CMK (cell line): Measurements from ENCODE around the gene PRKAG2.
"Not testable (repeated sequence)": the region's sequence is repeated elsewhere in the genome, so short reads cannot be mapped to it uniquely, and the experiment has no call there.

Source experiments
- DNase-seq: peaks from one replicate; pipeline ENCODE4 v3.0.0-alpha.2; 2010; ENCODE audit warnings: low read depth

PRKAG2 gene

GRCh38 chr7:151585744-151586393 lies 291.0 kb downstream of the PRKAG2 start:
- DNase-seq: no peak

GRCh38 chr7:151581741-151582140 lies 295.2 kb downstream of the PRKAG2 start:
- no peak for DNase-seq

GRCh38 chr7:151579644-151580043 lies 297.3 kb downstream of the PRKAG2 start:
- DNase-seq: no peak

GRCh38 chr7:151575410-151575809 lies 301.5 kb downstream of the PRKAG2 start:
- no peak for DNase-seq

GRCh38 chr7:151573046-151573445 lies 303.9 kb downstream of the PRKAG2 start:
- not testable (repeated sequence) for DNase-seq

- DNase-seq: no peak
Observed at GRCh38 chr7:151572136-151572535, 304.8 kb downstream of the PRKAG2 start.

GRCh38 chr7:151571471-151571870 lies 305.4 kb downstream of the PRKAG2 start:
- no peak for DNase-seq

GRCh38 chr7:151570366-151570915 lies 306.5 kb downstream of the PRKAG2 start:
- DNase-seq: no peak

GRCh38 chr7:151568956-151569940 lies 307.7 kb downstream of the PRKAG2 start:
- no peak for DNase-seq

GRCh38 chr7:151566897-151567320 lies 310.0 kb downstream of the PRKAG2 start:
- DNase-seq: no peak

- no peak for DNase-seq
Observed at GRCh38 chr7:151565541-151565940, 311.4 kb downstream of the PRKAG2 start.

GRCh38 chr7:151560243-151560642 lies 316.7 kb downstream of the PRKAG2 start:
- no peak for DNase-seq

GRCh38 chr7:151559557-151560183 lies 317.2 kb downstream of the PRKAG2 start:
- DNase-seq: no peak

- DNase-seq: no peak
Observed at GRCh38 chr7:151558575-151558974, 318.3 kb downstream of the PRKAG2 start.

- DNase-seq: no peak
Observed at GRCh38 chr7:151556592-151556991, 320.3 kb downstream of the PRKAG2 start.

GRCh38 chr7:151553356-151553755 lies 323.6 kb downstream of the PRKAG2 start:
- no peak for DNase-seq

GRCh38 chr7:151552352-151553028 lies 324.4 kb downstream of the PRKAG2 start:
- no peak for DNase-seq

- no peak for DNase-seq
Observed at GRCh38 chr7:151551820-151552219, 325.1 kb downstream of the PRKAG2 start.

GRCh38 chr7:151550656-151551286 lies 326.1 kb downstream of the PRKAG2 start:
- DNase-seq: no peak

- DNase-seq: no peak
Observed at GRCh38 chr7:151549644-151550043, 327.3 kb downstream of the PRKAG2 start.

- no peak for DNase-seq
Observed at GRCh38 chr7:151549083-151549482, 327.8 kb downstream of the PRKAG2 start.
